Cerebellar nuclear complex (tissue), 1 donor: Measurements from ENCODE around the gene RDH5.
"Not testable (repeated sequence)": the region's sequence is repeated elsewhere in the genome, so short reads cannot be mapped to it uniquely, and the experiment has no call there.

Source experiments
- DNase-seq, 2 experiments: peaks; one replicate each; lab custom pipeline; 2025; lab: John Stamatoyannopoulos, UW

Gene RDH5

DNA sequence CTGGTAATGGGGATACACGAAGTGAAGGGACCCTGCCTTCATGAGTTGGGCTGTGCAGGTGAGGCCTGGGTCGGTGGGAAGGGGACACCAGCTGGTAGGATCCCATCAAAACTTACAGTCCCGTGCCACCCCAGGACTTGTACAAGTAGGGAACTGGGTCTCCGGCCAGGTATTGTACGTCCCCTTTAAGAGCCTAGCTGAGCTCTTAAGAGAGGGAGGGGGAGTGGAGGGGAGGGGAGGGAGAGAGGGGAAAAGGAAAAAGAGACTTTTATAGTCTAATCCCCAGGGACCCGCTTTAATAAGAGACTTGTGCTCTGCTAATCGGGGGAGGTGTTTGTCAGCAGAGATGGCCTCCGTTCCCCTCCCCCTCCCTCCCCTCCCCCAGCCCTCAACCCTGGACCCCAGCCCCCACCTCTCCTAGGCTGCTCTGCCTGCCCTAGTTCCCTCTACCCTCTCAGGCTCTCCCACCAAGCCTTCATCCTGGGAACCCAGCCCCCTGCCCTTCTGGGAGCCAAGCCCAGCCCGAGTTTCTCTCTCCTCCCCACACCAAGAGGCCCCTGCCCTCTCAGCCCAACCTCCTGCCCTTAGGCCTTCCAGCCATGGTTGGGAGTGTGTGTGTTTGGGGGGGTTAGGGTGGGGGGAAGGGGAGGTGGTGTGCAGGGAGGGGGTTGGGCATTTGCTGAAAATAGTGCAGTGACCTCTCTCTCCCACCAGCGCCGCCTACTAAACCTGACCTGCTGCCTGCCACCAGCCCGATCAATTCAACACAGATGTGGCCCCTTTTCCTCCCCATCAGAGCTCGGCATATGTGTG lies 25.4 kb downstream of the RDH5 start:
- DNase-seq = no peak

DNA sequence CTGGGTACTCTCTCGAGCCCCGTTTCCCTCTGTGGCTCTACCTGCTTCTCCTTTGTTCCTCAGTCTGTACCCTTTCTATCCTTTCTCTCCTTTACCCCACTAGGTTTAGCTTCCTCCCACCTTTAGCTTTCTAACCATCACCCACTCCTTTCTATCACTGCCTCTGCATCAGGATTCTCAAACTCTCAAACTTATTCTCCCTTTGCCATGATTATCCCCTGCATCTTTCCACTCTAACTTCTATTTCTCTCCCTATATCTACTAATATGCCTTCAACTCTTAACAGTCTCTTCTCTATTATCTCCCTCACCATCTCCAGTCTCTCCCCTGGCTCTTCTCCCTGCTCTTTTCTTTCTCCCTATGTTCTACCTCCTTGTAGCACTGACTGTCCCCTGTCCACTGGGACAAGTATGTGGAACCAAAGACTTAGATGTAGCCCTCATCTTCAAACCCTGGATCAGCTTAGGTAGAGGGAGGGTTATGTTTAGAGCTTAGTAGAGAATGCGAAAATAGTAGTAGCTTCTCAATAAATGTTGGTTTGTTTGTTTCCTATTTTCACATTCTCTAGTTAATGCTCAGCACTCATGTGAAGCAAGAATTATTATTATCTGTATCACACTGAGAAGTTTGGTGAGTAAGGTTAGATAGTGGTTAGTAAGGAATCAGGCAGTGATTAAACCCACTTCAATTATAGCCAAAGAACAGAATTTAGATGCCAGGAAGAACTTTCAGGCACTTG lies 26.1 kb downstream of the RDH5 start:
- no peak for DNase-seq

DNA sequence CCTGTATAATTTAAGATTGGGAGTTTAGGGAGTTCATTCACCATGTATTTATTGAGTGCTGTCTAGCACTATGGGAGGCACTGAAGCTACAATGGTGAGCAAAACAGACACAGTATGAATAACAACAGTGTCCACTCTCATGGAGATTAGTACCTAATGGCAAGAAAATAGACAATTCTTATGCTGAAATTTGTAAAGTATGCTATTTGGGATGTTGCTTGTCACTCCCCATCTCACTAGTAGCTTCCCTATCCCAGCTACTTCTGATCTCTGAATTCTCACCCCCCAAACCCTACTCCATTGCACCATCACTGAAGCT lies 26.7 kb downstream of the RDH5 start:
- no peak for DNase-seq

DNA sequence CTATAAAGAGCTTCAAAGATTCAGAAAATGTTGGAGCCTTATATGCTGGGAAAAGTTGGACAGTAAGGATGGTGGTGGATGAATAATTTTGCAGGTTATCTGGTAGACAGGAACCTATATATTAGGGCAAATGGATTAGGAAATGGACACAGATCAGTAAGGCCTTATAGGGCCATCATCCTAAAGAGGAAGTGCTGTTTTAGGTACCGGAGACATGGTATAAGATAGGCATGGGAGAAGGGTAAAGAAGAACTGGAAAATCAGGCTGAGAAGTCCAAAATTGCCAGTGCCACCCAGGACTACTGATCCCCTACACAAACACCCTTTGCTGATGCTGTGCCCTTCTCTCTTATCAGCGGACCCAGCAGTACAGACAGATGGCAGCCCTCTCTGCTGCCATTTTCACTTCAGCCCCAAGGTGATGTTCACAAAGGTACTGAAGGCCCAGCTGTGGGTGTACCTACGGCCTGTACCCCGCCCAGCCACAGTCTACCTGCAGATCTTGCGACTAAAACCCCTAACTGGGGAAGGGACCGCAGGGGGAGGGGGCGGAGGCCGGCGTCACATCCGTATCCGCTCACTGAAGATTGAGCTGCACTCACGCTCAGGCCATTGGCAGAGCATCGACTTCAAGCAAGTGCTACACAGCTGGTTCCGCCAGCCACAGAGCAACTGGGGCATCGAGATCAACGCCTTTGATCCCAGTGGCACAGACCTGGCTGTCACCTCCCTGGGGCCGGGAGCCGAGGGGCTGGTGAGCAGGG lies 28.2 kb downstream of the RDH5 start:
- no peak for DNase-seq

- no peak for DNase-seq
These were observed 35.1 kb downstream of the RDH5 start for GRCh38 chr12:55755246-55755645.

GRCh38 chr12:55757701-55758100 lies 37.5 kb downstream of the RDH5 start:
- no peak for DNase-seq

- not testable (repeated sequence) for DNase-seq
These were observed 38.4 kb downstream of the RDH5 start for GRCh38 chr12:55758575-55758974.

DNA sequence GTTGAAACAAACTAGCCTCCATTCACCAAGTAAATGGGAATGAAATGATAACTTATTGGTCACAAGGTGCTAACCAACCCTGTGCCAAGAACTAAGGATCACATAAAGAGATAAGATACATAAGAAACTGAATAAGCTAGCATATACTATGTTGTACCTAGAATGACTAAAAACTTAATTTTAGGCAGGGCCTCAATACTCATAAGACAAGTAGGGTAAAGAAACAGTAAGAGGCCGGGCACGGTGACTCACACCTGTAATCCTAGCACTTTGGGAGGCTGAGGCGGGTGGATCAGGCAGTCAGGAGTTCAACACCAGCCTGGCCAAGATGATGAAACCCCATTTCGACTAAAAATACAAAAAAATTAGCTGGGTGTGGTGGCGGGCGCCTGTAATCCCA lies 40.5 kb downstream of the RDH5 start:
- no peak for DNase-seq

- peak; percentile 21 to 59 for DNase-seq
These were observed 42.5 kb downstream of the RDH5 start for GRCh38 chr12:55762646-55763045.

DNA sequence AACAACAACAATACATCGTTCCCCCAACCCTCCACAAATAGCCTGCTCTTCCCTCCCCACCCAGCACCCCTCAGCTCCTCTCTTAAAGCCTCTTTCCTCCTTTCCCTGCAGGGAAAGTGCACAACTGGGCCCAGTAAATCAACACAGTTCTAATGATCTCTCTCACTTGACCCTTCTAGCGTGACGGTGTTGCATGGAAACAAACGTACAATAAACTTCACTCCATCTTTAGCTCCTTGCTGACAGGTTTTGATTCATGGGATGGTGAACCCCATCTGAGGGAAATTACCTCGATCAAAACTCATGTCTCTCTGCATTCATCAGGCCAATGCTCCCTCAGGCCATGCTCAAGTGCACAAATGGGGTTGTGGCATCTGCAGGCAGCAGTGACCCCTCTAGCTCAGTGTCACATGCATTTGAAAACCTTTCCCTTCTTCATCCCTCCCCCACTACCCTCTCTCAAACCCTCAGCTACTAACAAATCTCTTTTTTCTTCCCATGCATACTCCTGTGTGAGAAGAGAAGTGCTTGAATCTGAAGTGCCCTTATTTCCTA lies 45.6 kb downstream of the RDH5 start:
- no peak for DNase-seq

DNA sequence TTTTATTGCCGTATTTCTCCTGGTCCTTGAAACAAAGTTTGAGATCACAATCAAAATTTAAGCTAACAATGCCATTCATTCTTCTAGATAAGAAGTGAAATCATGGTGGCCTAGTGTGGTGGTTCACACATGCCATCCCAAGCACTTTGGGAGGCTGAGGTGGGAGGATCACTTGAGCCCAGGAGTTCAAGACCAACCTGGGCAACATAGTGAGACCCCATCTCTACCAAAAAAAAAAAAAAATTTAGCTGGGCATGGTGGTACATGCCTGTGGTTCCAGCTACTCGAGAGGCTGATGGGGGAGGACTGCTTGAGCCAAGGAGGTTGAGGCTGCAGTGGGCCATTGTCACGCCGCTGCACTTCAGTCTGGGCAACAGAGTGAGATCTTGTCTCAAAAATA lies 47.0 kb downstream of the RDH5 start:
- DNase-seq = no peak

- no peak for DNase-seq
These were observed 51.5 kb downstream of the RDH5 start for GRCh38 chr12:55771736-55772135.
